ENCODE results near the gene CTNNA2.

DNA sequence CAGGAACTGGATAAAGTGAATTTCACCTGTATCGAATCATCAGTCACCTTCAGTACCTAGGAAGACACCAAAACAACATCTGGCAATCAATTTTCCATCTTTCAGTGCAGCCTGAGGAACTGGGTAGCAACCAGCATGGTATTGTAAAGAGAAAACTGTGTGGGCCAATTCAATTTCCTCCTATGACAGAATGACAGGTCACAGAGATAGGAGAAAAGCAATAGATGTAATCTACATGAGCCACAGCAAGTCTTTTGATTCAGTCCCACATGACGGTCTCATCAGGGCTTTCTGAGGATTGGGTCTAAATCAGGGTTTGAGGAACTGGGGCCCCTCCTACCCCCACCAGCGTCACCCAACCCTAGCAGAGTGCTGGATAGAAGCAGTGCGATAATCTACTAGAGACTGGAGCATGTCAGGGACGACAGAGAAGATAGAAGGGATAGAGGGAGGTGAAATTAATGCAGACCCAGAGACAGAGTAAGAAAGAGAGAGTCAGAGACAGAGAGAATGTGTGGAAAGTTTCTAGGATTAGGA is 523.0 kb downstream of the CTNNA2 start:
- no peak for TF ChIP-seq CTCF (IDR thresholded peaks at IDR 0.05)
- TF ChIP-seq POLR2A (IDR thresholded peaks at IDR 0.05), result no peak

Data from uterus (tissue), 2 donors.